RWPE1 (cell line): ENCODE data around the gene RAD18.

Source experiments
- CTCF ChIA-PET: fragments of 350-600 bp; sonication (Branson Sonifier 250); formaldehyde crosslinking; extraction: SDS; loops from one replicate; lab custom pipeline; 2021; lab: Yijun Ruan, JAX
- POLR2A ChIA-PET: fragments of 400-600 bp; formaldehyde crosslinking; extraction: SDS; loops from one replicate; lab custom pipeline; 2020; ENCODE audit warnings: antibody characterized with exemption; ENCODE audit not compliant: low non-redundant PET; lab: Yijun Ruan, JAX
- DNase-seq: peaks from one replicate; pipeline ENCODE4 v3.0.0; 2012; ENCODE audit warnings: low spot score
- H3K27ac ChIP-seq: fragments of 450-650 bp; 2 replicates; pipeline ENCODE4 v1.5.1; 2017
- CTCF ChIP-seq: fragments of 450-650 bp; conservative IDR thresholded peaks from 2 replicates; pipeline ENCODE4 v1.5.1; 2017; ENCODE audit warnings: low read depth, mild to moderate bottlenecking

RAD18 gene

GRCh38 chr3:8984081-8984480 lies 20.8 kb upstream of the RAD18 start:
- DNase-seq = no peak
- ChIA-PET CTCF (no interaction called here), POLR2A (no interaction called here)
- H3K27ac ChIP-seq = no peak overlapping the region
- no peak for TF ChIP-seq CTCF

GRCh38 chr3:8983591-8983990 lies 20.3 kb upstream of the RAD18 start:
- CTCF ChIA-PET = no interaction called here
- no peak for TF ChIP-seq CTCF
- no peak overlapping the region for H3K27ac ChIP-seq
- POLR2A ChIA-PET = no interaction called here
- DNase-seq = no peak

- CTCF ChIA-PET = no interaction called here
- POLR2A ChIA-PET = no interaction called here
- no peak overlapping the region for H3K27ac ChIP-seq
- no peak for TF ChIP-seq CTCF
- DNase-seq = no peak
Measured at GRCh38 chr3:8983026-8983425, 19.8 kb upstream of the RAD18 start.

- H3K27ac ChIP-seq = no peak overlapping the region
- no peak for TF ChIP-seq CTCF
- POLR2A ChIA-PET = no interaction called here
- no peak for DNase-seq
- CTCF ChIA-PET = no interaction called here
Measured at GRCh38 chr3:8982509-8982908, 19.2 kb upstream of the RAD18 start.

GRCh38 chr3:8981700-8982099 lies 18.4 kb upstream of the RAD18 start:
- ChIA-PET POLR2A (no interaction called here), CTCF (no interaction called here)
- TF ChIP-seq CTCF = no peak
- no peak for DNase-seq
- H3K27ac ChIP-seq = no peak overlapping the region

GRCh38 chr3:8981296-8981695 lies 18.0 kb upstream of the RAD18 start:
- no peak for DNase-seq
- H3K27ac ChIP-seq = no peak overlapping the region
- no peak for TF ChIP-seq CTCF
- ChIA-PET CTCF (no interaction called here), POLR2A (no interaction called here)

- ChIA-PET CTCF (interaction anchor here (1.0 kb wide), 1 partner anchor 117 kb away, joined by 4 read pairs; no protein-coding TSS in a partner anchor), POLR2A (no interaction called here)
- no peak overlapping the region for H3K27ac ChIP-seq
- no peak for DNase-seq
- no peak for TF ChIP-seq CTCF
Measured at GRCh38 chr3:8980756-8981257, 17.5 kb upstream of the RAD18 start.
